ENCODE results near the gene C17orf107. TPM values are rescaled to one million over a fixed set of nuclear protein-coding genes. Genes with fewer than 3 reads are reported as not detected.

The C17orf107 gene
- total RNA-seq, 1 experiment from 2014 or later: 0.36 TPM

DNA sequence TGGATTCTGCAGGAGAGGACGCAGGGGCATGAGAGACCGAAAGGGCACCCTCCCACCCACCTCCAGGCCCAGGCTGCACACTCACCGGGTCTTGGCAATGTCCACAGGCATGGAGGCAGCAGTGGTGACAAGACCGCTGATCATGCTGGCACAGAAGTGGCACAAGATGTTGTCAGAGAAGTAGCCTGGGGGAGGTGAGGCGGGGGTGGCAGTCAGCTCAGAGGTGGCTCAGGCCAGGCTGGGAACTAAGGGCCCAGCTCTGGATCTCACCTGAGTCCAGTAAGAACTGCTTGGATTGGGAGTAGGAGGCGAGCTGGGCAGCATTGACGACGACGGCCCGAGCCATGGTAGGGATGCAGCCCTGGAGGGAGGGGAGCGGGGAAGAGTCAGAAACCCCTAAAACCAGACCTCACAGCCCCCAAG, 38.7 kb downstream of the C17orf107 start:
- peaks cover 22% of the 10 kb centered on the region for H3K4me1 ChIP-seq (ENCODE audit: insufficient read depth, low read length)
- H3K27ac ChIP-seq (ENCODE audit: low read length): no peak overlapping the region
- no peak for DNase-seq
- no peaks in the 10 kb centered on the region for H3K27me3 ChIP-seq (ENCODE audit: low read length)
- intact Hi-C loops (cut with micrococcal nuclease): no loop called here
- H4K20me1 ChIP-seq (ENCODE audit: low read length): no peaks in the 10 kb centered on the region
- ATAC-seq: no peak
- CTCF ChIA-PET: no interaction called here
- no peaks in the 10 kb centered on the region for H3K9me3 ChIP-seq (ENCODE audit: low read length)
- H3K4me3 ChIP-seq (ENCODE audit: low read length): peak overlapping the region; percentile 91
- H2AFZ ChIP-seq (ENCODE audit: low read length): no peak overlapping the region
- no TSS peak for BruUV-seq (replicated peaks)
- no peak for TF ChIP-seq EZH2 (IDR thresholded peaks at IDR 0.05; ENCODE audit: low read length, unreplicated experiment)
- no peak for TF ChIP-seq EZH2phosphoT487 (IDR thresholded peaks at IDR 0.05; ENCODE audit: borderline replicate concordance, low read length)
- no peak for TF ChIP-seq CTCF (conservative IDR thresholded peaks at IDR 0.05; ENCODE audit: low read depth, low read length)
- peak overlapping the region; percentile 98; the same call in 1 of the 2 replicates for H3K9ac ChIP-seq (ENCODE audit: low read length)
- POLR2A ChIA-PET (ENCODE audit: unreplicated experiment): no interaction called here
- H3K36me3 ChIP-seq (ENCODE audit: low read depth, low read length): peaks cover 10% of the 10 kb centered on the region; the same call in 1 of the 2 replicates
- H3K9me2 ChIP-seq (replicated peaks; ENCODE audit: low read length): no peaks in the 10 kb centered on the region
- no peaks in the 10 kb centered on the region for H3F3A ChIP-seq (ENCODE audit: low read length, unreplicated experiment)
- H3K79me2 ChIP-seq (ENCODE audit: low read length): peaks cover 46% of the 10 kb centered on the region
- peak overlapping the region; percentile 97 for H3K4me2 ChIP-seq (ENCODE audit: low read length)

- TSS peak; percentile 23 for BruUV-seq (replicated peaks)
Measured at GRCh38 chr17:4938688-4939545, 39.6 kb downstream of the C17orf107 start.

More at GRCh38 chr17:4938688-4939545, 39.6 kb downstream of the C17orf107 start:
- no peaks in the 10 kb centered on the region for H3K27me3 ChIP-seq (ENCODE audit: low read length)
- H3K9me3 ChIP-seq (ENCODE audit: low read length): no peaks in the 10 kb centered on the region
- no peaks in the 10 kb centered on the region for H4K20me1 ChIP-seq (ENCODE audit: low read length)
- H3K4me1 ChIP-seq (ENCODE audit: insufficient read depth, low read length): peaks cover 22% of the 10 kb centered on the region
- peaks cover 55% of the 10 kb centered on the region for H3K79me2 ChIP-seq (ENCODE audit: low read length)
- ChIA-PET POLR2A (ENCODE audit: unreplicated experiment) (interaction anchor here (0.5 to 0.8 kb wide), 2 partner anchors 10 to 602 kb away, joined by 3 to 17 read pairs; partner anchors contain the start of gene PFN1), CTCF (interaction anchor here (1.1 to 2.4 kb wide), 3 partner anchors 11 to 148 kb away, joined by 3 to 18 read pairs (median 4); no protein-coding TSS in a partner anchor)
- H3K4me3 ChIP-seq (ENCODE audit: low read length): peak overlapping the region; percentile 91
- no peaks in the 10 kb centered on the region for H3K9me2 ChIP-seq (replicated peaks; ENCODE audit: low read length)
- ATAC-seq (no peak), DNase-seq (no peak)
- peak overlapping the region; percentile 98 for H3K9ac ChIP-seq (ENCODE audit: low read length)
- peak overlapping the region; percentile 76 for H2AFZ ChIP-seq (ENCODE audit: low read length)
- peak overlapping the region; percentile 87 for H3K27ac ChIP-seq (ENCODE audit: low read length)
- no peaks in the 10 kb centered on the region for H3F3A ChIP-seq (ENCODE audit: low read length, unreplicated experiment)
- intact Hi-C loops (cut with micrococcal nuclease): no loop called here
- TF ChIP-seq EZH2 (IDR thresholded peaks at IDR 0.05; ENCODE audit: low read length, unreplicated experiment) (no peak), EZH2phosphoT487 (IDR thresholded peaks at IDR 0.05; ENCODE audit: borderline replicate concordance, low read length) (no peak), CTCF (conservative IDR thresholded peaks at IDR 0.05; ENCODE audit: low read depth, low read length) (no peak)
- H3K36me3 ChIP-seq (ENCODE audit: low read depth, low read length): peaks cover 14% of the 10 kb centered on the region; the same call in 1 of the 2 replicates
- H3K4me2 ChIP-seq (ENCODE audit: low read length): peak overlapping the region; percentile 97

Data from PC-3 (cell line).